GM18868 (cell line): Measurements from ENCODE around the gene ADH7.

Experiments used
- ATAC-seq: cut with Tn5 transposase; IDR thresholded peaks from one replicate; pipeline ENCODE4 v1.9.1; 2021; ENCODE audit warnings: mild to moderate bottlenecking, moderate library complexity; ENCODE audit not compliant: unreplicated experiment

Gene ADH7

GRCh38 chr4:99435154-99435553, at the start of gene ADH7:
TSS of gene ADH7 (minus strand) at chr4:99435342. CDS start at chr4:99435233, 109 bp downstream.
- ATAC-seq = no peak

- ATAC-seq = no peak
Measured at GRCh38 chr4:99483636-99484035, 48.5 kb upstream of the ADH7 start.

GRCh38 chr4:99473131-99473530, 38.0 kb upstream of the ADH7 start:
- no peak for ATAC-seq

GRCh38 chr4:99471896-99472295, 36.8 kb upstream of the ADH7 start:
- no peak for ATAC-seq

- ATAC-seq = no peak
Measured at GRCh38 chr4:99471349-99471748, 36.2 kb upstream of the ADH7 start.

GRCh38 chr4:99468889-99469288, 33.7 kb upstream of the ADH7 start:
- no peak for ATAC-seq

- ATAC-seq = no peak
Measured at GRCh38 chr4:99467887-99468286, 32.7 kb upstream of the ADH7 start.

GRCh38 chr4:99463566-99463965, 28.4 kb upstream of the ADH7 start:
- ATAC-seq = no peak

- peak; percentile 99 for ATAC-seq
Measured at GRCh38 chr4:99462875-99463464, 27.8 kb upstream of the ADH7 start.

GRCh38 chr4:99461623-99462401, 26.7 kb upstream of the ADH7 start:
- no peak for ATAC-seq

GRCh38 chr4:99459546-99460042, 24.5 kb upstream of the ADH7 start:
- no peak for ATAC-seq

GRCh38 chr4:99458911-99459447, 23.8 kb upstream of the ADH7 start:
- ATAC-seq = no peak

- no peak for ATAC-seq
Measured at GRCh38 chr4:99457676-99458075, 22.5 kb upstream of the ADH7 start.

- ATAC-seq = no peak
Measured at GRCh38 chr4:99457270-99457669, 22.1 kb upstream of the ADH7 start.

- ATAC-seq = peak; percentile 5
Measured at GRCh38 chr4:99447513-99447912, 12.4 kb upstream of the ADH7 start.

- ATAC-seq = peak; percentile 94
Measured at GRCh38 chr4:99447079-99447478, 11.9 kb upstream of the ADH7 start.

- ATAC-seq = no peak
Measured at GRCh38 chr4:99438405-99438780, 3.3 kb upstream of the ADH7 start.

- no peak for ATAC-seq
Measured at GRCh38 chr4:99437723-99438404, 2.7 kb upstream of the ADH7 start.

GRCh38 chr4:99436976-99437722, 2.0 kb upstream of the ADH7 start:
- ATAC-seq = no peak

GRCh38 chr4:99436462-99436861, 1.3 kb upstream of the ADH7 start:
- no peak for ATAC-seq

- no peak for ATAC-seq
Measured at GRCh38 chr4:99430106-99430505, 5.0 kb downstream of the ADH7 start.
